ENCODE measurements around the gene THRSP. TPM values are rescaled to one million over a fixed set of nuclear protein-coding genes. Genes with fewer than 3 reads are reported as not detected.
"Not testable (repeated sequence)": the region's sequence is repeated elsewhere in the genome, so short reads cannot be mapped to it uniquely, and the experiment has no call there.

The THRSP gene
- total RNA-seq, 2 donors from 2014 or later: 34.6 to 88.4 TPM

- intact Hi-C loops (cut with DNase I): no loop called here
- ATAC-seq (no peak), DNase-seq (no peak)
These were observed 16.6 kb downstream of the THRSP start for GRCh38 chr11:78080084-78080817.

DNA sequence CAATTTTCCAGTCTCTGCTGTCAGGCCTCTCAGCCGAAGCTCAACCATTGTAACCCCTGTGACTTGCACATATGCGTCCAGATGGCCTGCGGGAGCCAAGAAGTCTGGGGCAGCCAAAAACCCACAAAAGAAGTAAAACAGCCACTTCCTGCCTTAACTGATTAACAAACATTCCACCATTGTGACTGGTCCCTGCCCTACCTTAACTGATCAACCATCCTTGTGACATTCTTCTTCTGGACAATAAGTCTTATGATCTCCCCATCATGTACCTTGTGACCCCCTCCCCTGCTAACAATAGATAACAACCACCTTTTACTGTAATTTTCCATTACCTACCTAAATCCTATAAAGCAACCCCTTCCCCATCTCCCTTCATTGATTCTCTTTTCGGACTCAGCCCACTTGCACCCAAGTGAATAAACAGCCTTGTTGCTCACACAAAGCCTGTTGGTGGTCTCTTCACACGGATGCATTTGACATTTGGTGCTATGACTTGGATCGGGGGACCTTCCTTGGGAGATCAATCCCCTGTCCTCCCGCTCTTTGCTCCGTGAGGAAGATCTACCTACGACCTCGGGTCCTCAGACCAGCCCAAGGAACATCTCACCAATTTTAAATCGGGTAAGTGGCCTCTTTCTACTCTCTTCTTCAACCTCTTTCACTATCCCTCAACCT is 17.3 kb downstream of the THRSP start:
- DNase-seq (peak; percentile 48), ATAC-seq (no peak)
- intact Hi-C loops (cut with DNase I): no loop called here

DNA sequence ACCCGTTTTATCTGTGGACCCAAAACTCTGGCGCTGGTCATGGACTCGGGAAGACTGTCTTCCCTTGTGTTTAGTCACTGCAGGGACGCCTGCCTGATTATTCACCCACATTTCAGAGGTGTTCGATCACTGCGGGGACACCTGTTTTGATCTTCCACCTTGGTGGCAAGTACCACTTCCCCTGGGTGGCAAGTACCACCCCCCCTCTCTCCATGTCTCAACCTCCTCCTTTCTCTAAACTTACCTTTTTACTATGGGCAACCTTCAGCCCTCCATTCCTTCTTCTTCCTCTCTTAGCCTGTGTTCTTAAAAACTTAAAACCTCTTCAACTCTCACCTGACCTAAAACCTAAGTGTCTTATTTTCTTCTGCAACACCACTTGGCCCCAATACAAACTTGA is 17.9 kb downstream of the THRSP start:
- intact Hi-C loops (cut with DNase I): no loop called here
- ATAC-seq (no peak), DNase-seq (no peak)

- DNase-seq (no peak), ATAC-seq (no peak)
- intact Hi-C loops (cut with DNase I): no loop called here
These were observed 18.5 kb downstream of the THRSP start for GRCh38 chr11:78082146-78082545.

GRCh38 chr11:78083021-78083420 is 19.4 kb downstream of the THRSP start:
- intact Hi-C loops (cut with DNase I): no loop called here
- DNase-seq (no peak), ATAC-seq (no peak)

DNA sequence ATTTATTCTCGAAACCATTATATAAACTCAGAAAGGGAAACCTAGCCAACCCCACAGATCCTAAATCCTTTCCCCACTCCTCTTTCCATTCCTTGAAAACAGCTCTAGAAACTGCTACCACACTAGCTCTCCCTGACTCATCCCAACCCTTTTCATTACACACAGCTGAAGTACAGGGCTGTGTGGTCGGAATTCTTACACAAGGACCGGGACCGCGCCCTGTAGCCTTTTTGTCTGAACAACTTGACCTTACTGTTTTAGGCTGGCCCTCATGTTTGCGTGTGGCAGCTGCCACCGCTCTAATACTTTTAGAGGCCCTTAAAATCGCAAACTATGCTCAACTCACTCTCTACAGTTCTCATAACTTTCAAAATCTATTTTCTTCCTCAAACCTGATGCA is 20.8 kb downstream of the THRSP start:
- intact Hi-C loops (cut with DNase I); DNase-seq; ATAC-seq: not testable (repeated sequence)

- intact Hi-C loops (cut with DNase I): no loop called here
- DNase-seq (no peak), ATAC-seq (no peak)
These were observed 22.3 kb downstream of the THRSP start for GRCh38 chr11:78085972-78086371.

- DNase-seq; intact Hi-C loops (cut with DNase I); ATAC-seq: not testable (repeated sequence)
These were observed 22.9 kb downstream of the THRSP start for GRCh38 chr11:78086521-78087074.

GRCh38 chr11:78094250-78094649 is 30.6 kb downstream of the THRSP start:
- DNase-seq: no peak
- no peak for ATAC-seq
- intact Hi-C loops (cut with DNase I): no loop called here

- intact Hi-C loops (cut with DNase I): no loop called here
- DNase-seq: no peak
- ATAC-seq: no peak
These were observed 34.2 kb downstream of the THRSP start for GRCh38 chr11:78097666-78098385.

DNA sequence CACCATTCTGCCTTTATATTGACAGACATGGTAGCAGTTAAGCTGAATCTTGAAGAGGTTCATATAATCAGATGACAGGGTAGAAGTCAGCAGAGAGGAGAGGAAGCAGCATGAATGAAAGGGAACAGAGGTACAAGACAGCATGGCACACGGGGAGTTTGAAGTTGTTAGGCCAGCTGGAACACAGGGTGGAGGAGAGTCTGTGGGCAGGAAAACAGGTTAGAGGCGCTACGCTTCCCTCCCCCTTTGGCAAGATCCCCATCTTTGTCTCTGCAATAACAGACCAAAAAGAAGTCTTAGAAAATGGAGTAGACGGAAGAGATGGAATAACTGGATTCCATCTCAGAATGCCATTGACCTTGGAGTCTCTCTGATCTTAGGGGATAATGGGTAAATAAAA is 36.0 kb downstream of the THRSP start:
- no peak for ATAC-seq
- intact Hi-C loops (cut with DNase I): no loop called here
- no peak for DNase-seq

DNA sequence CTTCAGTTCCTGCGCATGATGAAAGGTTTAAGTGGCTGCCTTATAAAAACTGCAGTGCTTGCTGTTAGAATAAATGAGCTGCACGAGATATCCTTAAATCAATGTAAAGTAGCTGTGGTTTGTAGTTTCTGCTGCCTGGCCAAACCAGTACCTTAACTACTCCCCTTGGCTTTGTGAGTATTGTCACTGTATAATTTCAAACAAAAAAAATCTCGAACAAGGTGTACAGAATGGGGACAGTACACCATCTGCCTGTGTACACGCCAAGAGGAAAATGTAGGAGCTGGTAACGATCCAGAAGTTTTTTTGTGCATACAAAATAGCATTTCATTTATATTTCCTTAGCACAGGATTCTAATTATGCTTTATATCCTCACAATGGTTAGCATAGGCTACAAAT is 36.6 kb downstream of the THRSP start:
- DNase-seq (no peak), ATAC-seq (no peak)
- intact Hi-C loops (cut with DNase I): no loop called here

- no peak for ATAC-seq
- intact Hi-C loops (cut with DNase I): no loop called here
- no peak for DNase-seq
These were observed 37.2 kb downstream of the THRSP start for GRCh38 chr11:78100676-78101472.

GRCh38 chr11:78109081-78110015 is 45.7 kb downstream of the THRSP start:
- intact Hi-C loops (cut with DNase I): no loop called here
- ATAC-seq (no peak), DNase-seq (no peak)

DNA sequence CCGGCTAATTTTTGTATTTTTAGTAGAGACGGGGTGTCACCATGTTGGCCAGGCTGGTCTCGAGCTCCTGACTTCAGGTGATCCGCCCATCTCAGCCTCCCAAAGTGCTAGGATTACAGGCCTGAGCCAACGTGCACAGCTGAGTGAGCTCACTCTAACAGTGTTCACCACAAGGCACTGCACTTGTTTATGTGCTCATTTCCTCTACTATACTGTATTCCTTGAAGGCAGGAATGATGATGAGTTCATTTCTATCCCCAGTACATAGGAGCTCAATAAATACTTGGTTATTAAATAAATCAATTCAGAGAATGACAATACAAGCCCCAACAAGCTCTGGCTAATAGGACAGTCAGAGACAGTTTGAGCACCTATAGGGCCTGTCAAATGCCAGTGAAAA is 46.7 kb downstream of the THRSP start:
- intact Hi-C loops (cut with DNase I): no loop called here
- DNase-seq (no peak), ATAC-seq (no peak)

DNA sequence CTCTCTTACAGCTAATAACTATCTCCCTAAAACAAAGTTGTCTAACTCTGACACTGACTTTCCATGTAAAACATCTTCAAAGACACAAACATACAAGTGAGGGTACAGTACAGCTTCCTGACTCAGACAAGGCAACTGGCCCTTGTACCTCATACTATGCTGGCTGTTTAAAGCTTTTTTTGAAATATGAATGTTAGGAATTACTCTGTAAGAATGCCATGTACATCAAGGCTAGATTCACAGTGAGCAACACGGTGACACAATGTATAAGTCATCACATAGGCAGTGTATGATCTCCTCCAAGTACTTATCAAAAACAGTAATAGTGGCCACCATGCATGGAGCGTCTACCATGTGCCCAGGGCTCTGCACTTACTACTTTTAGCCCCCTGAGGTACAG is 47.2 kb downstream of the THRSP start:
- ATAC-seq (no peak), DNase-seq (no peak)
- intact Hi-C loops (cut with DNase I): no loop called here

- intact Hi-C loops (cut with DNase I): no loop called here
- DNase-seq (no peak), ATAC-seq (no peak)
These were observed 47.6 kb downstream of the THRSP start for GRCh38 chr11:78111298-78111697.

DNA sequence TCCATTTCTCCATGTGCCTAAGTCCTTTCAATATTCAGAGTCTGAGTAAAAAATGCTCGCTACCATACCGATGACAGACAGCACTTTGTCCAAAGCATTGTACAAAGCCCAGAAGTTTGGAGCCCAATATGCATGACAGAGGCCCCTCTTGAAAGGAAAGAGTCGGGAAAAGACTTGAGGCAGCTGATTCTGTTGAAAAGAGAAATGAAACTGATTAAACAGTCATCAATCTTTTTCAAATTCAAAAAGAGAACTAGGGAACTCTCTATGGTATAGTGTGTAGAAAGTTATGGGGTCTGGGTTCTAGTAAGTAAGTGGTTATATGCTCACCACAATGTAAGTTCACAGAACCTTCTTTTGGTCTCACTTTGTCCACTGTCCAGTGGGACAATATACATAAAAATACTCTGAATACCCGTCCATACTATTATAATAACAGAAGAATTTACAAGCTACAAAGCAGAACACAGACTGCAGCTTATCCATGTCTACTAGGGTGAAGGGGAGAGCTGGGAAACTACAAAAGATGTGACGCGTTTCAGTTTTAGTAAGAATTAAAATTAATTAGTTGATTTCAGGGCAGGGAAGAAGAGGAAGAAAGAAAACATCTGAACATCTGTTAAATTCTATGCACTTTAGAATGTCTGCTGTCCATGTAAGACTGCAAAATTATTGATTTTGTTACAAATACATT is 49.1 kb downstream of the THRSP start:
- no peak for ATAC-seq
- DNase-seq: no peak
- intact Hi-C loops (cut with DNase I): no loop called here
